ENCODE measurements around the gene QSOX1.

Gene QSOX1

DNA sequence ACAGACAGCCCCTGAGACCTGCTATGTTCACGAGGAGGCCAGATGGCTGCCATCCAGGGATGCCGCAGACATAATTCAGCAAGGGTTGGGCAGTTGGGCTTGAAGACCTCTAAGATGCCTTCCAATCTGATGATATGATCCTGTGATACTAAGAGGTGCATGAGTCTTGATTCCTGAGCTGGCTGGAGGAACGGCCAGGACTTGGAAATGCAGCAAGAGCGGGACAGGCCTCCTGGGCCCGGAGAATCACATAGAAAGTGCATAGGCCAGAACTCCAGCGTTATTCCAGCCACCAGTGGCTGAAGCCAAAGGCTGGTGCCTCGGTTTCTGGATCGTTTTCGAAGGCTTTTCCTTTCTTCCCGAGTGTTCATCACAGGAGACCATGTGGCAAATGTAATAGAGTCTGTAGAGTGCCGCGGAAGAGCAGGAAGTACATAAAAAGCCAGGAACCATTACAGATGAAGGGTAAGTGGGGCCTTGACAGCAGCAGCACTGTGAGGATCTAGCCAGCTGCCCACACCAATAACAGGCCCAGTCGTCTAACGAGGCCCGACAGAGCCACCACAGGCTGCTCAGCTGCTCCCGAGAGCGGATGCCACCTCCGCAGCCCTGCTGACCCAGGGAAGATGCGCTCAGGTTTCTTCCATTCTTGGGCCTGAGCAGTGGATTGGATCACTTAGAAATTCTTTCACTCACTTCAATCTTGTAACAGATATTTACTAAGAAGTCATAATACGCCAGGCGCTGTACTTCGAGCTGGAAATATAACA lies 61.4 kb downstream of the QSOX1 start:
- DNase-seq (ENCODE audit: low spot score) = no peak

DNA sequence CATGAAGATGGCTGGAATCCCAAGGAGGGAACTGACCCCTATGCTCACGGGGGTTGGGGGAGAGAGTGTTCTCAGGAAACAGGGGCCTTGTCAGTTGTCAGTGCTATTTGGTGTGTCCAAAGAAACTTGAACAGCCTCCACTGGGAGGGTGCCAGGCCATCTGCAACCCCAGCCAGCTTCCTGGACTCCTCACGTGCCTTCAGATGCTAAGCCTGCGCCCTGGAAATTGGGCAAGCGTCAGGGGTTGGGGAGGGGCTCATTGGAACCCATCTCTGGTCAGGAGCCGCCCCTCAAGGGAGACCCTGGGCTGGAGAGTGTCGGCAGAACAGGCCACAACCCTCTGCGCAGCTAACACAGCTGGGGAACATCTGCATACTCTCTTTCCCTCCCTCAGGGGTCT lies 62.3 kb downstream of the QSOX1 start:
- no peak for DNase-seq (ENCODE audit: low spot score)

- DNase-seq (ENCODE audit: low spot score) = no peak
These were observed 64.4 kb downstream of the QSOX1 start for GRCh38 chr1:180218806-180219765.

GRCh38 chr1:180219776-180220175 lies 65.1 kb downstream of the QSOX1 start:
- DNase-seq (ENCODE audit: low spot score) = no peak

GRCh38 chr1:180221462-180221861 lies 66.8 kb downstream of the QSOX1 start:
- DNase-seq (ENCODE audit: low spot score) = no peak

GRCh38 chr1:180224902-180225301 lies 70.2 kb downstream of the QSOX1 start:
- no peak for DNase-seq (ENCODE audit: low spot score)

DNA sequence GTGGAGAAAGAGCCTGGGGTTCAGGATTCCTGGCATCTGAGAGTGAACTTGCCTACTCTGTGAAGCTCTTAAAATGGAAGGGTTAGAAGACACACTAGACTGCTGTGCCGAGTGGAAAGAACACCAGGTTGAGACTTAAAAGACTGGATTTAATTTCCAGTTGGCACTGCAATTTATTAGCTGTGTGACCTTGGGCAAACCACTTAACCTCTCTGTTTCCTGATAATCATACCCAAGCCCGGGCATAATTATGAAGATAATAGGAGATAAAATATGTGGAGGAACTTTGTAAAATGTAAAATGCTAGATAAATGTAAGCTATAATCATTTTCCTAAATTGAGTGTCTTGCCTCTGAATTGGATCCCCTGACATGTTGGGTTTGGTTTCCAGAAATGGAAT lies 70.7 kb downstream of the QSOX1 start:
- DNase-seq (ENCODE audit: low spot score) = no peak

- no peak for DNase-seq (ENCODE audit: low spot score)
These were observed 73.4 kb downstream of the QSOX1 start for GRCh38 chr1:180227861-180228647.

DNA sequence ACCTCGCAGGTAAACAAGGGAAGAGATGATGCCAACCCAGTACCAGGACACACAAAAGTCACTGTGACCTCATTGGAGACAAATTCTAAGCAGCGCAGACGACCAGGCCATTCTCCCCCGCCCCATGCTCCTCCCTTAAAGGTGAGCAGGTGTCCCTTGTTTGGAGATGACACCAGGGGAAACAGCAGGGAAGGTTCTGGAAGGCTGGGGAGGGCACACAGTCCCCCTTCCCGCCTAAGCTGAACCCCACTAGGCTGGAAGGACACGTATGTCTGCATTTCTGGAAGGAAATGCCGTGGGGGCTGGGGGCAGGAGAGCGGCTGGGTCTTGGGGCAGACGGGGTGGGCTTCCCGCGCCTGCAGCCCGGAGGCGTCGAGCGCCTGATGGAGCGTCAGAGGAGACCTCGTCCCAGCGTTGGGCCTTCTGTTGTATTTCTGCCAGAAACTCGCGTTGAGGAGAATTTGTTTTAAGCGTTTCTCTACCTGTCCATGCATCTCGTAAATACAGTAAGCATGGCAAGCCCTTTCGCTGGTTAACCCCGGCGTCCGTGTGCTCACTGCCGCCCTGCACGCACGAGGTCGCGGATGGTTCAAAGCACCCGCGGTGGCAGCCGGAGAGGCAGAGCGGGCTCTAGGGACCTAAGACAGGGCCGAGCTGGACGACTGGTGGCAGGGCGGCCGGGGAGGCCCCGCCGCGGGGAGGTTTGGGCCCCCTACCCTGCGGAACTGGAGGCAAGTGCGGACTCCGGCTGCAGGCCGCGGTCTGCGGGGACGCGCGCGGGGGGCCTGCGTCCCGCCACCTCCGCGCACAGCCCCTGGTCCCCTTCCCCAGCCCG lies 74.2 kb downstream of the QSOX1 start:
- DNase-seq (ENCODE audit: low spot score) = no peak

GRCh38 chr1:180229483-180230415 lies 75.1 kb downstream of the QSOX1 start, which contains the start of gene LHX4:
Gene LHX4 (plus strand): TSS chr1:180230264. CDS start chr1:180230530, 266 bp downstream.
- no peak for DNase-seq (ENCODE audit: low spot score)

DNA sequence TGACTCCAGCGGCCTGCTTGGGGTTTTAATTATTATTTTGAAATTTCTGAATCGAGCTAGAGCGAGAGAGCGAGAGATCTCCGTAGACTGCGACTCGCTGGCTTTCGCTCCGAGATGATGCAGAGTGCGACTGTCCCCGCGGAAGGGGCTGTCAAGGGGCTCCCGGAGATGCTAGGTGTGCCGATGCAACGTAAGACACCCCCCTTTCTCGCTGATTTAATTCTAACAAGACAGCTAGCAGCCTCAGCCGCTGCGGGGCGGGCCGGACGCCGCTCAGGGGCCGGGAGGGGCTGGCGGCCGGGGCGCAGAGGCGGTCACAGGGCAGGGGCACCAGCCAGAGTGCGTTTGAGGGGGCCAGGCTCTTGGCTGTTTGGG lies 75.7 kb downstream of the QSOX1 start:
- no peak for DNase-seq (ENCODE audit: low spot score)

GRCh38 chr1:180230791-180231505 lies 76.3 kb downstream of the QSOX1 start:
- DNase-seq (ENCODE audit: low spot score) = no peak

GRCh38 chr1:180231506-180231921 lies 76.8 kb downstream of the QSOX1 start:
- no peak for DNase-seq (ENCODE audit: low spot score)

GRCh38 chr1:180231936-180232335 lies 77.3 kb downstream of the QSOX1 start:
- no peak for DNase-seq (ENCODE audit: low spot score)

DNA sequence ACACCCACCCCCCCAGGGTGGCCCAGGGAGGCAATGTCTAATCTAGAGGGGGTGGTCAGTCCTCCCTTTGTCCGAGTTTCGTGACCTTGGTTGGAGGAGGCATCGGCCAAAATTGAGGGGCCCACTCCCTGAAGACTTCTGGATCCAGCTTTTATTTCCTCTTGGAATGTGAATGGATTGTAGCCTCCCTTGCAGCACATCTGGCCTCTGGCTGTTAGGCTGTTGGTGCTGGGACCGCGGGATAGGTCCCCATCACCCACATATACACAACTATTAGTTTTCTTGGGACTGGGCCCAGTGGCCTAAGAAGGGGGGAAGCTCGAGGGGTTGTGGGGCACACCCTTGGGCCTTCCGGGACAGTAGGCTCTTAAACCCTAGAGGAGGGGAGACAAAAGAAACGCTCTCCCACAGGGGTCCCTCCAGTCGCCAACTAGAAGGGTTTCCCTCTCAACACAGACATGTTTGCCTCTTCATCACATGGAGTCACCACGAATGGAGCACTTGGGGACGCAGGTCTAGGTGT lies 77.9 kb downstream of the QSOX1 start:
- DNase-seq (ENCODE audit: low spot score) = no peak

- no peak for DNase-seq (ENCODE audit: low spot score)
These were observed 78.7 kb downstream of the QSOX1 start for GRCh38 chr1:180233191-180234011.

DNA sequence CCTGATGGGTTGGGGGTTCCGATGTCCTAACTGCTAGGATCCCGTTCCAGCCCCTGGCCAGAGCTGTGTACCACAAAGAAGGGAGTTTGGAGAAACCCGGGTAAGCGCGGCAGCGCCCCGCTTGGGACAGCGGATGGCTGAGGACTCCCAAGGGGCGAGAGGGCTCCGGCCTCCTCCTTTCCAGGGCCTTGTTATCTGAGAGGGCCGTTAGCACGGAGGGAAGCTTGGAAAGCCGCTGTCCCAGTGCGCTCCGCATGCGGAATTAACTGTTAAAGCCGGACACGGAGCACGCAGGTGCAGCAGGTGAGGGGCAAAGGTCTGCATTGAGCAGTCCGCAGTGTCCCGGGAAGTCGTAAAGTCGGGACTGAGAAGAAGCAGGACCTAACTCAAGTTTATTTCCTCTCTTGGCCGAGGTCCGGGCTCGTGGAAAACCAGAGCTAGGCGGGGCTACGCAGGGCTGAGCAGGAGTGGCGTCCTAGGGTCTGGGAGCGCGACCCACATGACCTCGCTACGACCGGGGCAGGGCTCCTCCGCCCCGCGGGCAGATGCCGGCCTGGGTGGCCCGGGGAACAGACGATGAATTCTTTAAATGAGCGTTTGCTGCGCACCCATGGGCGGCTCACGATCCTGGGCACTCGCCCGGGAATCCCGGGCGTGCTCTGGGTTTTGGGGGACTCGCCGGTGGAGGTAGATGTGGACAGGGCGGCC lies 79.9 kb downstream of the QSOX1 start:
- DNase-seq (ENCODE audit: low spot score) = no peak

DNA sequence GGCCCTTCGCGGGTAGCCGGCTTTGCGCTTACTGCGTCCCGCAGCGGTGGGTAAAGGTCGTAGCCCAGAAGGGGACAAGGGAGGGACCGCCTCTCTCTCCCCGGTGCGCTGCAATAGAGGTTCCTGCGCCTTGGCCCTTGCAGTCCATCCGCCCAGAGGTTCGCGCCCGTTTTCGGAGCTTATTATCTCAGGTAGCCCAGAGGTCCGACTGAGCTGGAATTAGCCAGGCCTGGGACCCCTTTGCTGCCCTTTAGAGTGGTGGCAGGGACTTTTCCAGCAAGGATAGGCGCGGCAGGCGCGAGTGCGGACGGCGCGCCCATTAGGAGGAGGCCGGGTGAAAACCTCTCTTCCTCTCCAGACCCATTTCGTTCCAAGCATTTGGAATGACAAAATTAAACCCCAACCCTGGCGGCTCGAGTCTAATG lies 80.4 kb downstream of the QSOX1 start:
- DNase-seq (ENCODE audit: low spot score) = no peak
